Measurements from ENCODE around the gene SP140L. TPM values are rescaled to one million over a fixed set of nuclear protein-coding genes. Genes with fewer than 3 reads are reported as not detected.

SP140L gene
- polyA plus RNA-seq, 1 experiment = 13.4 TPM

GRCh38 chr2:230414302-230414701, 87.3 kb downstream of the SP140L start:
- Histone ChIP-seq H3K9me3 (ENCODE audit: control insufficient read depth, insufficient read depth, low read length) (no peaks in the 10 kb centered on the region; the same call in 1 of the 2 replicates), H3K27me3 (ENCODE audit: control insufficient read depth, insufficient read depth, low read length) (no peaks in the 10 kb centered on the region), H3K27ac (ENCODE audit: low read depth, low read length) (no peak overlapping the region), H3K4me3 (ENCODE audit: low read depth, low read length) (no peak overlapping the region)
- ChIA-PET POLR2A (no interaction called here), CTCF (no interaction called here)
- no peak for DNase-seq (ENCODE audit: low read depth, low spot score)
- no peak for TF ChIP-seq CTCF (IDR thresholded peaks at IDR 0.05; ENCODE audit: low read depth, low read length)

GRCh38 chr2:230416061-230416721, 89.2 kb downstream of the SP140L start, which contains the start of gene SP100:
Gene SP100 (plus strand): TSS chr2:230416201. CDS start chr2:230416297, 96 bp downstream.
- ChIA-PET POLR2A (interaction anchor here (2.4 kb wide), 1 partner anchor 89 kb away, joined by 5 read pairs; the partner anchor contains the start of gene SP140L), CTCF (interaction anchor here (1.3 kb wide), 1 partner anchor 298 kb away, joined by 3 read pairs; no protein-coding TSS in a partner anchor)
- Histone ChIP-seq H3K27me3 (ENCODE audit: control insufficient read depth, insufficient read depth, low read length) (no peaks in the 10 kb centered on the region), H3K4me3 (ENCODE audit: low read depth, low read length) (peak within 1 kb of the TSS; percentile 81), H3K27ac (ENCODE audit: low read depth, low read length) (peak within 1 kb of the TSS; percentile 93), H3K9me3 (ENCODE audit: control insufficient read depth, insufficient read depth, low read length) (no peaks in the 10 kb centered on the region; the same call in 1 of the 2 replicates)
- DNase-seq (ENCODE audit: low read depth, low spot score) = peak; percentile 45
- TF ChIP-seq CTCF (IDR thresholded peaks at IDR 0.05; ENCODE audit: low read depth, low read length) = no peak

DNA sequence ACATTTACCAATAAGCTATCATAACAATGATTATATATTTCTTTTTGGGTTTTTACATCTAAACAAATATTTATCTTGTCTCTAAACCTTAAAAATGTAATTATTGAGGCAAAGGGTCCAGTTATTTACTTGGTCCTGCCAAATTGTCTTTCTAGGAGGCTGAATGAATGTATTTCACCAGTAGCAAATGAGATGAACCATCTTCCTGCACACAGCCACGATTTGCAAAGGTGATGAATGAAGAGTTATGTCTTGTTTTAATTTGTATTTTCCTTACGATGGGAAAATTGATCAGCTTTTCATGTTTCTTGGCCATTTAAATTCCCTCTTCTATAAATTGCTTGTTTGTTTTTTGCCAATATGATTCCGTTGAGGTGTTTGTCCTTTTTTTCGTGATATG, 90.4 kb downstream of the SP140L start:
- H3K9me3 ChIP-seq (ENCODE audit: control insufficient read depth, insufficient read depth, low read length) = no peaks in the 10 kb centered on the region
- H3K27ac ChIP-seq (ENCODE audit: low read depth, low read length) = no peak overlapping the region
- peak overlapping the region; percentile 81 for H3K4me3 ChIP-seq (ENCODE audit: low read depth, low read length)
- no peak for DNase-seq (ENCODE audit: low read depth, low spot score)
- no peaks in the 10 kb centered on the region for H3K27me3 ChIP-seq (ENCODE audit: control insufficient read depth, insufficient read depth, low read length)
- CTCF ChIA-PET = interaction anchor here (1.1 kb wide), 1 partner anchor 381 kb away, joined by 3 read pairs; no protein-coding TSS in a partner anchor
- TF ChIP-seq CTCF (IDR thresholded peaks at IDR 0.05; ENCODE audit: low read depth, low read length) = no peak
- POLR2A ChIA-PET = no interaction called here

GRCh38 chr2:230418341-230419016, 91.5 kb downstream of the SP140L start:
- DNase-seq (ENCODE audit: low read depth, low spot score) = no peak
- ChIA-PET POLR2A (no interaction called here), CTCF (no interaction called here)
- Histone ChIP-seq H3K27me3 (ENCODE audit: control insufficient read depth, insufficient read depth, low read length) (no peaks in the 10 kb centered on the region), H3K4me3 (ENCODE audit: low read depth, low read length) (peak overlapping the region; percentile 81), H3K27ac (ENCODE audit: low read depth, low read length) (no peak overlapping the region), H3K9me3 (ENCODE audit: control insufficient read depth, insufficient read depth, low read length) (no peaks in the 10 kb centered on the region)
- TF ChIP-seq CTCF (IDR thresholded peaks at IDR 0.05; ENCODE audit: low read depth, low read length) = no peak

DNA sequence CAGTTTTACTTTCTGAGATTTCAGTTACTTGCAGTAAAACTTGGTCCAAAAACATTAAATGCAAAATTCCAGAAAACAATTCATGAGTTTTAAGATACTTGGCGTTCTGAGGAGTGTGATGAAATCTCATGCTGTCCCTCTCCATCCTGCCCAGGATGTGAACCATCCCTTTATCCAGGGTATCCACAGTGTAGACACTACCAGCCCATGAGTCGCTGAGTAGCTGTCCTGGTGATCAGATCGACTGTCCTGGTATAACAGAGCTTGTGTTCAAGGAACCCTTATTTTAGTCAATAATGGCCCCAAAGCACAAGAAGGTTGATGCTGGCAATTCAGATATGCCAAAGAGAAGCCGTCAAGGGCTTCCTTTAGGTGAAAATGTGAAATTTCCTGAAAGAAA, 92.2 kb downstream of the SP140L start:
- no peak overlapping the region for H3K4me3 ChIP-seq (ENCODE audit: low read depth, low read length)
- no peak overlapping the region for H3K27ac ChIP-seq (ENCODE audit: low read depth, low read length)
- H3K27me3 ChIP-seq (ENCODE audit: control insufficient read depth, insufficient read depth, low read length) = no peaks in the 10 kb centered on the region
- no peak for TF ChIP-seq CTCF (IDR thresholded peaks at IDR 0.05; ENCODE audit: low read depth, low read length)
- ChIA-PET CTCF (no interaction called here), POLR2A (no interaction called here)
- DNase-seq (ENCODE audit: low read depth, low spot score) = no peak
- no peaks in the 10 kb centered on the region for H3K9me3 ChIP-seq (ENCODE audit: control insufficient read depth, insufficient read depth, low read length)
